DND-41 (cell line): ENCODE results near the gene FXYD4.

ENCODE experiments used
- ATAC-seq: fragments of 200-7000 bp; cut with Tn5 transposase; 3 replicates; pipeline ENCODE4 v1.9.1; 2021; ENCODE audit warnings: low read depth; ENCODE audit not compliant: insufficient read depth
- DNase-seq: peaks from one replicate; pipeline ENCODE4 v3.0.0-alpha.2; 2020
- H2AFZ ChIP-seq: 2 replicates; pipeline ENCODE4 v1.6.0; 2012; ENCODE audit warnings: low read depth, low read length
- H3K27ac ChIP-seq: 2 replicates; pipeline ENCODE4 v1.5.1; 2012; ENCODE audit warnings: low read length, inconsistent platforms
- H3K27me3 ChIP-seq: fragments of 200-600 bp; sonication (generic); 2 replicates; pipeline ENCODE4 v1.6.0; 2012; ENCODE audit warnings: low read length, mild to moderate bottlenecking, inconsistent platforms; ENCODE audit not compliant: insufficient read depth, poor library complexity
- H3K36me3 ChIP-seq: 2 replicates; pipeline ENCODE4 v1.5.1; 2012; ENCODE audit warnings: low read length, inconsistent platforms; ENCODE audit not compliant: insufficient read depth
- H3K4me1 ChIP-seq: 2 replicates; pipeline ENCODE4 v1.5.1; 2012; ENCODE audit warnings: mild to moderate bottlenecking, low read length; ENCODE audit not compliant: insufficient read depth
- H3K4me2 ChIP-seq: 2 replicates; pipeline ENCODE4 v1.6.0; 2012; ENCODE audit warnings: mild to moderate bottlenecking, moderate library complexity, low read length, inconsistent platforms; ENCODE audit not compliant: insufficient read depth
- H3K4me3 ChIP-seq, 2 experiments: fragments of 200-600 bp in 1 of 2; shearing (Covaris generic) in 1 of 2; 2 replicates each; pipeline ENCODE4 v1.5.1; 2012 to 2016; ENCODE audit warnings: inconsistent platforms in 2 of 2, low read length in 2 of 2, mild to moderate bottlenecking in 2 of 2, low read depth in 1 of 2, moderate library complexity in 1 of 2
- H3K79me2 ChIP-seq: 2 replicates; pipeline ENCODE4 v1.6.0; 2012; ENCODE audit warnings: low read length, inconsistent platforms; ENCODE audit not compliant: insufficient read depth
- H3K9ac ChIP-seq: 2 replicates; pipeline ENCODE4 v1.6.0; 2012; ENCODE audit warnings: low read depth, mild to moderate bottlenecking, inconsistent platforms, low read length, moderate library complexity
- H3K9me3 ChIP-seq: 2 replicates; pipeline ENCODE4 v1.5.1; 2012; ENCODE audit warnings: low read length, moderate library complexity, mild to moderate bottlenecking, inconsistent platforms; ENCODE audit not compliant: insufficient read depth, severe bottlenecking
- H4K20me1 ChIP-seq: 2 replicates; pipeline ENCODE4 v1.6.0; 2012; ENCODE audit warnings: low read length; ENCODE audit not compliant: insufficient read depth
- EZH2 ChIP-seq: IDR thresholded peaks from 3 replicates; pipeline ENCODE4 v1.6.1; 2012; ENCODE audit warnings: borderline replicate concordance, low read depth, mild to moderate bottlenecking, moderate library complexity, low read length, inconsistent platforms; ENCODE audit not compliant: severe bottlenecking
- TF ChIP-seq, protein P1 (sequence below): IDR thresholded peaks from 2 replicates; pipeline ENCODE4 v1.5.1; 2012; ENCODE audit warnings: borderline replicate concordance, low read length, moderate library complexity, mild to moderate bottlenecking; ENCODE audit not compliant: poor library complexity, severe bottlenecking; ENCODE audit errors: extremely low read depth

The FXYD4 gene

DNA sequence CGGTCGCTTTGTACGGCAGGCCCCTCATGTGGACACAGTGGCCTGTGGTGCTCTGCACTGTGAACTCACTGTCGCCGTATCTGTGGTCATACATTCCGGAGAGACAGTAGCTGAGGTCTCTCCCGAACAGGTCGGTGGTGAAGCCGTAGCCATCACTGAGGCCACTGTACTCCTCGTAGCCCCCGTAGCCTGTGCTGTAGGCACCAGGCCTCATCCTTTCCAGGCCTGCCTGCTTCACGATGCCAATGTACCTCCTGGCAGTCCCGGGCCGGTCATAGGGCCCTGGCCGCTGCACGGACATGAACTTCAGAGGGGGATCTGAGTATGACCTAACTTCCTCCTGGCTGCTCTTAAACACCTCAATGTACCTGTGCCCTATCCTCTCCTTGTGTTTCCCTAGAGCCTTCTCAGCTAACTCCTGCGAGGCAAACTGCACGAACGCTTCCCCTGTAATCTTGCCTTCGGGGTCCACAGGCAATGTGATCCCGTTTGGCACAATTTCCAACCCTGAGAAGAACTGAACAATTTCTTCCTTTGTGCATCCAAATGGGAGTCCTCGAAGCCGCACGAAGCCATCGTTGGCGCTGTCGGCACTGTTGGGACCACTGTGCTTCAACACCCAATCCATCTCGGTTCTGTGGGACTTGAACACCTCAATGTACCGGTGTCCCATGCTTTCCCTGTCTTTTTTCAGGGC lies 15.7 kb downstream of the FXYD4 start:
- H3K4me2 ChIP-seq = no peak overlapping the region
- no peaks in the 10 kb centered on the region for H3K27me3 ChIP-seq
- H3K79me2 ChIP-seq = peaks cover 56% of the 10 kb centered on the region
- TF ChIP-seq, protein P1, sequence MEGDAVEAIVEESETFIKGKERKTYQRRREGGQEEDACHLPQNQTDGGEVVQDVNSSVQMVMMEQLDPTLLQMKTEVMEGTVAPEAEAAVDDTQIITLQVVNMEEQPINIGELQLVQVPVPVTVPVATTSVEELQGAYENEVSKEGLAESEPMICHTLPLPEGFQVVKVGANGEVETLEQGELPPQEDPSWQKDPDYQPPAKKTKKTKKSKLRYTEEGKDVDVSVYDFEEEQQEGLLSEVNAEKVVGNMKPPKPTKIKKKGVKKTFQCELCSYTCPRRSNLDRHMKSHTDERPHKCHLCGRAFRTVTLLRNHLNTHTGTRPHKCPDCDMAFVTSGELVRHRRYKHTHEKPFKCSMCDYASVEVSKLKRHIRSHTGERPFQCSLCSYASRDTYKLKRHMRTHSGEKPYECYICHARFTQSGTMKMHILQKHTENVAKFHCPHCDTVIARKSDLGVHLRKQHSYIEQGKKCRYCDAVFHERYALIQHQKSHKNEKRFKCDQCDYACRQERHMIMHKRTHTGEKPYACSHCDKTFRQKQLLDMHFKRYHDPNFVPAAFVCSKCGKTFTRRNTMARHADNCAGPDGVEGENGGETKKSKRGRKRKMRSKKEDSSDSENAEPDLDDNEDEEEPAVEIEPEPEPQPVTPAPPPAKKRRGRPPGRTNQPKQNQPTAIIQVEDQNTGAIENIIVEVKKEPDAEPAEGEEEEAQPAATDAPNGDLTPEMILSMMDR = no peak
- TF ChIP-seq EZH2 = no peak
- ATAC-seq (no peak), DNase-seq (no peak)
- no peak overlapping the region for H3K9ac ChIP-seq
- no peak overlapping the region for H3K27ac ChIP-seq
- H3K36me3 ChIP-seq = peaks cover 73% of the 10 kb centered on the region
- peaks cover 18% of the 10 kb centered on the region for H3K4me1 ChIP-seq
- no peak overlapping the region for H2AFZ ChIP-seq
- H4K20me1 ChIP-seq = peaks cover 69% of the 10 kb centered on the region
- no peaks in the 10 kb centered on the region for H3K9me3 ChIP-seq
- no peak overlapping the region for H3K4me3 ChIP-seq

GRCh38 chr10:43387678-43388032 lies 16.2 kb downstream of the FXYD4 start:
- no peaks in the 10 kb centered on the region for H3K9me3 ChIP-seq
- H3K27me3 ChIP-seq = no peaks in the 10 kb centered on the region
- H3K36me3 ChIP-seq = peaks cover 78% of the 10 kb centered on the region
- ATAC-seq = no peak
- no peak overlapping the region for H3K4me2 ChIP-seq
- H3K9ac ChIP-seq = no peak overlapping the region
- no peak overlapping the region for H3K4me3 ChIP-seq
- TF ChIP-seq EZH2 = no peak
- TF ChIP-seq, protein P1 = no peak
- H4K20me1 ChIP-seq = peaks cover 74% of the 10 kb centered on the region
- peaks cover 61% of the 10 kb centered on the region for H3K79me2 ChIP-seq
- peaks cover 20% of the 10 kb centered on the region for H3K4me1 ChIP-seq
- no peak overlapping the region for H3K27ac ChIP-seq
- no peak for DNase-seq
- no peak overlapping the region for H2AFZ ChIP-seq

DNA sequence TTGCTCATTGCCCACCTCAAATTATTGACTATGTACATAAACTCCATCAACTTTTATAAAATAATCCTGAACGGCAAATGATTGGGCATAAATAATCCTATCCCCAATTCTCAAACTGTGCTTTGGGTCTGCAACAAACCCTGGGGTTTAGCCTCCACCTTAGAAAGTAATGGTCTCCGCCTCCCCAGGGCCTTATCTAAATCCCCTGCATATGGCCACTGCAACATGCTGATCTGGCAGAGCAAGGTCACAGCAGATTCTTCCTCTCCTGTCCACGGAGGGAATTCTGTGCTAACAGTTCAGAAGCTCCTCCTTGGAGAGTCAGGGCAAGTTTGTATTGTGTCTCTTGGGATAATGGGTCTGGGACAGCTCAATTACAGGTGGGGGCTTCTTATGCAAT lies 18.4 kb downstream of the FXYD4 start:
- no peak for ATAC-seq
- Histone ChIP-seq H3K27me3 (no peaks in the 10 kb centered on the region), H3K79me2 (peaks cover 83% of the 10 kb centered on the region), H3K4me3 (no peak overlapping the region), H2AFZ (no peak overlapping the region), H3K9ac (no peak overlapping the region), H3K4me1 (peaks cover 39% of the 10 kb centered on the region), H3K4me2 (no peak overlapping the region), H3K9me3 (no peaks in the 10 kb centered on the region), H4K20me1 (peaks cover 85% of the 10 kb centered on the region), H3K36me3 (peaks cover 96% of the 10 kb centered on the region), H3K27ac (no peak overlapping the region)
- no peak for TF ChIP-seq EZH2
- TF ChIP-seq, protein P1 = no peak
- DNase-seq = no peak

DNA sequence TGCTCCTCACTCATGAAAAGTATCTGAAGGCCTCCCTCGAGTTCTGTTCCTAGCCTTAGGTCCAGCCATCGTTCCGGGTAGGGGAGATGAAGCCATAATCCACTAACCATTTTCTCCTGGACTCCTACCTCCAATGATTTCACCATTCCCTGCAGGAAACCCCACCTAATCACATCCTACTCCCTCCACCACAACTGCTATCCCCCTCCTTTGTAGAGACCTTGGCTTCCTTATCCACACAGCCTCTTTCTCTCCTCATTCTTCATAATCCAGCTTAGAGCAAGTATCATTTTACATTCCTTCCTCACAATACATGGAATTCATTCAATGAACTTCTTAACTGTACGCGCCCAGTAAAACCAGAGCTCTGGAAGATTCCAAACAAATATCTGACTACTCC lies 18.9 kb downstream of the FXYD4 start:
- no peak overlapping the region for H2AFZ ChIP-seq
- ATAC-seq (no peak), DNase-seq (no peak)
- H3K4me3 ChIP-seq = no peak overlapping the region
- H3K9me3 ChIP-seq = no peaks in the 10 kb centered on the region
- H4K20me1 ChIP-seq = peaks cover 88% of the 10 kb centered on the region
- H3K4me1 ChIP-seq = peaks cover 43% of the 10 kb centered on the region
- peaks cover 98% of the 10 kb centered on the region for H3K36me3 ChIP-seq
- H3K9ac ChIP-seq = no peak overlapping the region
- no peak overlapping the region for H3K27ac ChIP-seq
- H3K79me2 ChIP-seq = peaks cover 88% of the 10 kb centered on the region
- TF ChIP-seq, protein P1 = no peak
- TF ChIP-seq EZH2 = no peak
- no peak overlapping the region for H3K4me2 ChIP-seq
- H3K27me3 ChIP-seq = no peaks in the 10 kb centered on the region
